H1 (cell line): Measurements from ENCODE around the gene KCNJ16. TPM values are rescaled to one million over a fixed set of nuclear protein-coding genes. Genes with fewer than 3 reads are reported as not detected.

Source experiments
- CTCF ChIA-PET: fragments of 300-600 bp; sonication (Branson Sonifier 250); formaldehyde crosslinking; loops from one replicate; lab custom pipeline; 2021; ENCODE audit not compliant: partially characterized antibody; lab: Charles Lee
- POLR2A ChIA-PET: fragments of 300-600 bp; sonication (Branson Sonifier 250); formaldehyde crosslinking; loops from one replicate; lab custom pipeline; 2021; ENCODE audit warnings: inconsistent platforms; ENCODE audit not compliant: partially characterized antibody; lab: Charles Lee
- DNase-seq, 2 experiments: peaks; one replicate each; pipeline versions ENCODE4 v3.0.0 to v3.0.0-alpha.2; 2010 to 2022; ENCODE audit warnings: low spot score in 2 of 2, low read depth in 1 of 2, mixed read lengths in 1 of 2
- FAIRE-seq: peaks from 2 replicates; lab custom pipeline; 2011; peaks lifted over from hg19 to GRCh38; lab: Jason Lieb, UNC
- H2AFZ ChIP-seq: 2 replicates; pipeline ENCODE4 v1.8.1; 2012; ENCODE audit warnings: low read length, inconsistent platforms
- H2AK5ac ChIP-seq: 2 replicates; pipeline ENCODE4 v1.6.1; 2013; ENCODE audit warnings: low read depth, low read length
- H2BK120ac ChIP-seq: replicated peaks from 2 replicates; pipeline ENCODE3; 2013; ENCODE audit warnings: low read depth, low read length, inconsistent platforms
- H2BK12ac ChIP-seq: 2 replicates; pipeline ENCODE4 v1.6.1; 2013; ENCODE audit warnings: low read depth, low read length
- H2BK15ac ChIP-seq: 2 replicates; pipeline ENCODE4 v1.6.1; 2013; ENCODE audit warnings: low read length
- H2BK20ac ChIP-seq: 2 replicates; pipeline ENCODE4 v1.6.1; 2013; ENCODE audit warnings: low read length
- H2BK5ac ChIP-seq: 2 replicates; pipeline ENCODE4 v1.6.1; 2013; ENCODE audit warnings: low read depth, low read length
- H3K14ac ChIP-seq: 2 replicates; pipeline ENCODE4 v1.6.1; 2013; ENCODE audit warnings: inconsistent platforms; ENCODE audit not compliant: insufficient read length
- H3K18ac ChIP-seq: 2 replicates; pipeline ENCODE4 v1.6.1; 2013; ENCODE audit warnings: low read length; ENCODE audit errors: extremely low read depth
- H3K23ac ChIP-seq: 2 replicates; pipeline ENCODE4 v1.6.1; 2013; ENCODE audit warnings: inconsistent platforms; ENCODE audit not compliant: insufficient read length
- H3K23me2 ChIP-seq: 2 replicates; pipeline ENCODE4 v1.6.1; 2013; ENCODE audit warnings: low read depth, low read length
- H3K27ac ChIP-seq: 2 replicates; pipeline ENCODE4 v1.6.1; 2011; ENCODE audit warnings: low read depth, low read length, inconsistent platforms
- H3K27me3 ChIP-seq, 4 experiments: replicated peaks in 1 of 4; 1 replicate in 1 of 4; 2 replicates in 3 of 4; pipeline versions ENCODE4 v1.6.1 to v1.8.1; 2011 to 2013; ENCODE audit warnings: low read length in 3 of 4, mild to moderate bottlenecking in 3 of 4, inconsistent platforms in 2 of 4, mixed read lengths in 2 of 4, moderate library complexity in 1 of 4; ENCODE audit not compliant: control insufficient read depth in 3 of 4, insufficient read depth in 3 of 4; ENCODE audit errors: extremely low read depth in 1 of 4
- H3K36me3 ChIP-seq, 4 experiments: 2 replicates each; pipeline versions ENCODE4 v1.6.1 to v1.8.1; 2011 to 2013; ENCODE audit warnings: mild to moderate bottlenecking in 4 of 4, low read length in 3 of 4, moderate library complexity in 2 of 4, control low read depth in 1 of 4, inconsistent platforms in 1 of 4; ENCODE audit not compliant: insufficient read depth in 4 of 4, control insufficient read depth in 2 of 4
- H3K4ac ChIP-seq: replicated peaks from 2 replicates; pipeline ENCODE3; 2013; ENCODE audit warnings: low read length, low read depth, mixed read lengths, inconsistent platforms; ENCODE audit not compliant: insufficient read length
- H3K4me1 ChIP-seq, 4 experiments: replicated peaks in 1 of 4; 1 replicate in 1 of 4; 2 replicates in 3 of 4; pipeline versions ENCODE4 v1.6.1 to v1.8.1; 2011 to 2013; ENCODE audit warnings: low read length in 3 of 4, inconsistent platforms in 2 of 4, mixed read lengths in 1 of 4; ENCODE audit not compliant: insufficient read depth in 4 of 4, control insufficient read depth in 3 of 4
- H3K4me2 ChIP-seq, 2 experiments: 2 replicates each; pipeline versions ENCODE4 v1.6.1 to v1.8.1; 2011 to 2013; ENCODE audit warnings: low read depth in 2 of 2, low read length in 2 of 2, control low read depth in 1 of 2, inconsistent platforms in 1 of 2, mild to moderate bottlenecking in 1 of 2; ENCODE audit not compliant: insufficient read depth in 1 of 2
- H3K4me3 ChIP-seq, 4 experiments: fragments of 200-600, 300-600 bp in 1 of 4; sonication (generic), shearing (Covaris generic), sonication (Bioruptor Twin) in 1 of 4; 2 replicates each; pipeline versions ENCODE4 v1.5.1 to v1.8.1; 2011 to 2016; ENCODE audit warnings: low read length in 4 of 4, low read depth in 3 of 4, control low read depth in 2 of 4, inconsistent platforms in 2 of 4, mild to moderate bottlenecking in 2 of 4, mixed read lengths in 1 of 4, moderate library complexity in 1 of 4; ENCODE audit not compliant: insufficient read depth in 2 of 4; ENCODE audit errors: extremely low read depth in 1 of 4
- H3K56ac ChIP-seq: replicated peaks from 2 replicates; pipeline ENCODE3; 2013; ENCODE audit warnings: low read depth, mild to moderate bottlenecking, mixed read lengths, low read length, inconsistent platforms; ENCODE audit not compliant: insufficient read length
- H3K79me1 ChIP-seq: 2 replicates; pipeline ENCODE4 v1.6.1; 2013; ENCODE audit warnings: low read depth, low read length, control low read depth
- H3K79me2 ChIP-seq, 2 experiments: 2 replicates each; pipeline versions ENCODE4 v1.6.1 to v1.8.1; 2012 to 2013; ENCODE audit warnings: low read length in 2 of 2, mild to moderate bottlenecking in 2 of 2, inconsistent platforms in 1 of 2; ENCODE audit not compliant: insufficient read depth in 2 of 2, control insufficient read depth in 1 of 2
- H3K9ac ChIP-seq, 4 experiments: replicated peaks in 1 of 4; 1 replicate in 1 of 4; 2 replicates in 3 of 4; pipeline versions ENCODE4 v1.6.1 to v1.8.1; 2011 to 2013; ENCODE audit warnings: low read depth in 3 of 4, low read length in 3 of 4, control low read depth in 2 of 4, mild to moderate bottlenecking in 2 of 4, moderate library complexity in 2 of 4, inconsistent platforms in 1 of 4; ENCODE audit errors: extremely low read depth in 1 of 4
- H3K9me3 ChIP-seq, 2 experiments: 2 replicates each; pipeline versions ENCODE4 v1.6.1 to v1.8.1; 2012 to 2013; ENCODE audit warnings: mild to moderate bottlenecking in 2 of 2, moderate library complexity in 2 of 2, control low read depth in 1 of 2, inconsistent platforms in 1 of 2, low read depth in 1 of 2, low read length in 1 of 2, mixed read lengths in 1 of 2; ENCODE audit not compliant: insufficient read depth in 2 of 2
- H4K20me1 ChIP-seq, 2 experiments: replicated peaks in 1 of 2; 2 replicates each; pipeline versions ENCODE3 to v1.8.1; 2011 to 2013; ENCODE audit warnings: inconsistent platforms in 2 of 2, low read length in 2 of 2, mild to moderate bottlenecking in 1 of 2; ENCODE audit not compliant: insufficient read depth in 2 of 2, control insufficient read depth in 1 of 2
- H4K5ac ChIP-seq: 2 replicates; pipeline ENCODE4 v1.6.1; 2013; ENCODE audit warnings: low read length, low read depth, mixed read lengths, inconsistent platforms; ENCODE audit not compliant: insufficient read length
- H4K8ac ChIP-seq: 2 replicates; pipeline ENCODE4 v1.8.0; 2013; ENCODE audit warnings: mild to moderate bottlenecking, moderate library complexity, low read length, inconsistent platforms; ENCODE audit not compliant: insufficient read depth; ENCODE audit errors: extremely low read depth
- H4K91ac ChIP-seq: replicated peaks from 2 replicates; pipeline ENCODE3; 2013; ENCODE audit warnings: low read length, mixed read lengths, inconsistent platforms; ENCODE audit not compliant: insufficient read length
- BCL11A ChIP-seq, 2 experiments: IDR thresholded peaks; one replicate each; pipeline ENCODE4 v1.6.1; 2011; ENCODE audit warnings: low read depth in 2 of 2, low read length in 2 of 2, mild to moderate bottlenecking in 2 of 2
- CBX5 ChIP-seq: fragments of 300-800, 300-1000 bp; sonication (generic); IDR thresholded peaks from 2 replicates; pipeline ENCODE4 v1.7.1; 2016; ENCODE audit warnings: antibody characterized with exemption, low read length, low read depth
- HDAC6 ChIP-seq: IDR thresholded peaks from one replicate; pipeline ENCODE4 v1.7.1; 2012; ENCODE audit warnings: low read depth, mild to moderate bottlenecking, inconsistent platforms, low read length, moderate library complexity
- PHF8 ChIP-seq: fragments of 200-600 bp; sonication (generic); conservative IDR thresholded peaks from 2 replicates; pipeline ENCODE4 v1.7.1; 2012; ENCODE audit warnings: low read depth, mild to moderate bottlenecking, inconsistent platforms, low read length, moderate library complexity
- POLR2A ChIP-seq, 2 experiments: IDR thresholded peaks; 1 replicate in 1 of 2; 2 replicates in 1 of 2; pipeline ENCODE4 v1.6.1; 2011; ENCODE audit warnings: low read depth in 2 of 2, low read length in 2 of 2, mild to moderate bottlenecking in 2 of 2; ENCODE audit errors: control extremely low read depth in 1 of 2
- RNF2 ChIP-seq: fragments of 200-900, 300-1000 bp; sonication (generic); IDR thresholded peaks from 2 replicates; pipeline ENCODE4 v1.7.1; 2016; ENCODE audit warnings: borderline replicate concordance, low read depth, mild to moderate bottlenecking, antibody characterized with exemption, low read length; ENCODE audit not compliant: poor library complexity, severe bottlenecking; ENCODE audit errors: missing control alignments
- TAF1 ChIP-seq: IDR thresholded peaks from 2 replicates; pipeline ENCODE4 v1.6.1; 2011; ENCODE audit warnings: mild to moderate bottlenecking, low read depth, low read length
- TBP ChIP-seq: IDR thresholded peaks from 2 replicates; pipeline ENCODE4 v1.6.1; 2011; ENCODE audit warnings: low read depth, low read length, improper control_type of control experiment
- YY1 ChIP-seq: IDR thresholded peaks from 2 replicates; pipeline ENCODE4 v1.6.1; 2011; ENCODE audit warnings: low read depth, mild to moderate bottlenecking, low read length
- WGBS, 2 experiments: shearing (Covaris generic) in 1 of 2; methylation state at CpG; one replicate each; pipeline versions ENCODE4 v1.1.6 to v1.1.7; 2013 to 2015; ENCODE audit warnings: low lambda C conversion rate in 2 of 2, mixed read lengths in 2 of 2, inconsistent platforms in 1 of 2, low coverage in 1 of 2, missing lambda C conversion rate in 1 of 2; ENCODE audit not compliant: insufficient replicate concordance in 2 of 2, insufficient coverage in 1 of 2, insufficient read length in 1 of 2; ENCODE audit errors: extremely low coverage in 1 of 2, missing lambda C conversion rate in 1 of 2; 5-methylcytosine and 5-hydroxymethylcytosine counted together
- polyA plus RNA-seq, 7 experiments: library from polyadenylated mRNA; depleted of rRNA in 3 of 7; stranded (reverse) in 5 of 7; unstranded in 2 of 7; fragments of >200 nt in 5 of 7; fragments of 200-250 nt in 2 of 7; gene quantifications; 1 replicate in 5 of 7; 2 replicates in 1 of 7; 4 replicates in 1 of 7; pipeline versions ENCODE4 v1.2.1 to v1.2.3, GENCODE V29; 2011 to 2013; ENCODE audit warnings: missing spikeins in 2 of 7, mixed read lengths in 2 of 7
- total RNA-seq: library from RNA; stranded (reverse); fragmentation: NEBNext Ultra II Directional; extraction: Animal tissue kit (Norgen Biotek cat#: 25700); gene quantifications from 2 replicates; pipeline ENCODE4 v1.2.1, GENCODE V29; 2021
- TF ChIP-seq, protein P1 (sequence below): IDR thresholded peaks from 2 replicates; pipeline ENCODE4 v1.6.1; 2012; ENCODE audit warnings: low read length, inconsistent platforms
- TF ChIP-seq, protein P2 (sequence below): IDR thresholded peaks from 2 replicates; pipeline ENCODE4 v1.6.1; 2012; ENCODE audit warnings: inconsistent platforms

The KCNJ16 gene
- total and polyA plus RNA-seq, 2 of the 8 experiments (the other 6 are each of a cell fraction or from before 2014, with no cell fraction given) = not detected

DNA sequence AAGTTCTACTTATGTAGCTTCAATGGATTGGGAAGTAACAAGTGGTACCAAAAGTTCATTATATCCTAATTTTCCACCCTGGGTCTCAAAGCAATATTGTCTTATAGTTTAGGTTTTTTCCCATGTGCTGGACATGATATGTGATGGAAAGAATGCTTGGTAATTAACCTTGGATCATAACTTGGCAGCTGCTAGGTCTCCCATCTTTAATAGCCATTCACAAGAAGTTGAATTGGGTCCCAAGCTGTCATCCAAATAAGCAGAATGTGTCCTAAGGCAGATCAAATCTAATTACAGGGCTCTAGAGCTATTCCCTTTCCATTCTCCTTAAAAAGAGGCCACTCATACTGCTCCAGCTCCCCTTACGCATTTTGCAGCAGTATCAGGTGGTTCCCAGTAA is 44.7 kb upstream of the KCNJ16 start:
- Histone ChIP-seq H4K91ac (no peak overlapping the region), H3K4me2 (no peak overlapping the region), H2BK15ac (no peak overlapping the region), H4K8ac (no peak overlapping the region), H2BK20ac (no peak overlapping the region), H3K23ac (no peak overlapping the region), H4K5ac (no peak overlapping the region), H2AFZ (no peak overlapping the region), H3K79me1 (no peaks in the 10 kb centered on the region), H3K56ac (no peak overlapping the region), H3K4me1 (no peaks in the 10 kb centered on the region), H2BK5ac (no peak overlapping the region), H2BK120ac (no peak overlapping the region), H3K9me3 (no peaks in the 10 kb centered on the region)
- WGBS, 2 experiments = 90% methylated on average over 1 of the region's 1 CpG; no CpG with 5 or more reads in 1 of the 2 experiments
- DNase-seq = no peak
- ChIA-PET CTCF (interaction anchor here (0.7 kb wide), 1 partner anchor 29 kb away, joined by 3 read pairs; no protein-coding TSS in a partner anchor), POLR2A (interaction anchor here (0.6 kb wide), 1 partner anchor 85 kb away, joined by 3 read pairs; no protein-coding TSS in a partner anchor)
- no peak for TF ChIP-seq HDAC6
- TF ChIP-seq TBP = no peak
- TF ChIP-seq, protein P1, sequence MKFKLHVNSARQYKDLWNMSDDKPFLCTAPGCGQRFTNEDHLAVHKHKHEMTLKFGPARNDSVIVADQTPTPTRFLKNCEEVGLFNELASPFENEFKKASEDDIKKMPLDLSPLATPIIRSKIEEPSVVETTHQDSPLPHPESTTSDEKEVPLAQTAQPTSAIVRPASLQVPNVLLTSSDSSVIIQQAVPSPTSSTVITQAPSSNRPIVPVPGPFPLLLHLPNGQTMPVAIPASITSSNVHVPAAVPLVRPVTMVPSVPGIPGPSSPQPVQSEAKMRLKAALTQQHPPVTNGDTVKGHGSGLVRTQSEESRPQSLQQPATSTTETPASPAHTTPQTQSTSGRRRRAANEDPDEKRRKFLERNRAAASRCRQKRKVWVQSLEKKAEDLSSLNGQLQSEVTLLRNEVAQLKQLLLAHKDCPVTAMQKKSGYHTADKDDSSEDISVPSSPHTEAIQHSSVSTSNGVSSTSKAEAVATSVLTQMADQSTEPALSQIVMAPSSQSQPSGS = no peak
- no peak for TF ChIP-seq BCL11A (IDR thresholded peaks at IDR 0.05; ENCODE audit: low read depth in 2 of 2, low read length in 2 of 2)
- TF ChIP-seq PHF8 = no peak
- no peak for TF ChIP-seq POLR2A (IDR thresholded peaks at IDR 0.05; ENCODE audit: control extremely low read depth in 1 of 2, low read depth in 2 of 2, low read length in 2 of 2)
- TF ChIP-seq, protein P2, sequence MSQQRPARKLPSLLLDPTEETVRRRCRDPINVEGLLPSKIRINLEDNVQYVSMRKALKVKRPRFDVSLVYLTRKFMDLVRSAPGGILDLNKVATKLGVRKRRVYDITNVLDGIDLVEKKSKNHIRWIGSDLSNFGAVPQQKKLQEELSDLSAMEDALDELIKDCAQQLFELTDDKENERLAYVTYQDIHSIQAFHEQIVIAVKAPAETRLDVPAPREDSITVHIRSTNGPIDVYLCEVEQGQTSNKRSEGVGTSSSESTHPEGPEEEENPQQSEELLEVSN = no peak
- TF ChIP-seq TAF1 = no peak
- no peak for TF ChIP-seq RNF2
- no peak for TF ChIP-seq YY1
- TF ChIP-seq CBX5 = no peak
- TF ChIP-seq, all 59 proteins: peak for 0
- Histone ChIP-seq H3K9ac (no peak overlapping the region), H2AK5ac (no peak overlapping the region), H4K20me1 (no peaks in the 10 kb centered on the region), H3K23me2 (no peaks in the 10 kb centered on the region), H3K79me2 (no peaks in the 10 kb centered on the region), H3K27me3 (no peaks in the 10 kb centered on the region), H3K27ac (no peak overlapping the region), H3K18ac (no peak overlapping the region), H2BK12ac (no peak overlapping the region), H3K4ac (no peak overlapping the region), H3K4me3 (no peak overlapping the region), H3K14ac (no peak overlapping the region), H3K36me3 (no peaks in the 10 kb centered on the region)
- no peak for FAIRE-seq
